IMR-90 (cell line): ENCODE results near the gene RING1. TPM values are rescaled to one million over a fixed set of nuclear protein-coding genes. Genes with fewer than 3 reads are reported as not detected.

Experiments used
- ATAC-seq: fragments of 200-7000 bp; cut with Tn5 transposase; 2 replicates; pipeline ENCODE4 v1.9.1; 2020; ENCODE audit warnings: low read depth, mild to moderate bottlenecking, moderate library complexity
- BruUV-seq: library from RNA; stranded (reverse); fragments of 400-500 nt; replicated peaks from 2 replicates; lab custom pipeline; 2021; lab: Mats Ljungman, UMichigan
- CTCF ChIA-PET: fragments of 300-600 bp; formaldehyde crosslinking; extraction: SDS; loops from one replicate; lab custom pipeline; 2021; ENCODE audit warnings: antibody characterized with exemption; lab: Yijun Ruan, JAX
- POLR2A ChIA-PET: fragments of 300-600 bp; sonication (Branson Sonifier 250); formaldehyde crosslinking; loops from one replicate; lab custom pipeline; 2022; ENCODE audit warnings: antibody characterized with exemption; ENCODE audit not compliant: unreplicated experiment; lab: Charles Lee
- DNase-seq: peaks from one replicate; pipeline ENCODE4 v3.0.0; 2013
- H2AFZ ChIP-seq: replicated peaks from 2 replicates; pipeline ENCODE3; 2013; ENCODE audit warnings: low read length, mild to moderate bottlenecking; ENCODE audit not compliant: poor library complexity
- H2AK5ac ChIP-seq: 2 replicates; pipeline ENCODE4 v1.6.1; 2013; ENCODE audit warnings: low read depth, low read length, inconsistent platforms
- H2AK9ac ChIP-seq: replicated peaks from 2 replicates; pipeline ENCODE3; 2013; ENCODE audit warnings: mild to moderate bottlenecking, low read depth, low read length, moderate library complexity; ENCODE audit not compliant: poor library complexity
- H2BK120ac ChIP-seq: 2 replicates; pipeline ENCODE4 v1.6.1; 2013; ENCODE audit warnings: low read depth, low read length, inconsistent platforms
- H2BK15ac ChIP-seq: 3 replicates; pipeline ENCODE4 v1.6.1; 2013; ENCODE audit warnings: low read depth, low read length, inconsistent platforms
- H2BK20ac ChIP-seq: 2 replicates; pipeline ENCODE4 v1.6.1; 2013; ENCODE audit warnings: low read depth, mild to moderate bottlenecking, inconsistent platforms, low read length, moderate library complexity
- H2BK5ac ChIP-seq: 2 replicates; pipeline ENCODE4 v1.6.1; 2013; ENCODE audit warnings: mild to moderate bottlenecking, low read depth, low read length, inconsistent platforms; ENCODE audit not compliant: poor library complexity, severe bottlenecking
- H3K14ac ChIP-seq: replicated peaks from 2 replicates; pipeline ENCODE4 v1.6.1; 2013; ENCODE audit warnings: low read depth, low read length, inconsistent platforms
- H3K18ac ChIP-seq: 2 replicates; pipeline ENCODE4 v1.6.1; 2013; ENCODE audit warnings: low read depth, low read length, control low read depth
- H3K23ac ChIP-seq: 2 replicates; pipeline ENCODE4 v1.6.1; 2013; ENCODE audit warnings: low read depth, low read length, inconsistent platforms
- H3K27ac ChIP-seq: 2 replicates; pipeline ENCODE4 v1.5.1; 2013; ENCODE audit warnings: mild to moderate bottlenecking, control low read depth, low read length; ENCODE audit not compliant: insufficient read depth
- H3K27me3 ChIP-seq: 2 replicates; pipeline ENCODE4 v1.6.1; 2013; ENCODE audit warnings: low read length; ENCODE audit not compliant: control insufficient read depth, insufficient read depth
- H3K36me3 ChIP-seq: 2 replicates; pipeline ENCODE4 v1.6.1; 2013; ENCODE audit warnings: low read length, mixed read lengths; ENCODE audit not compliant: control insufficient read depth, insufficient read depth
- H3K4ac ChIP-seq: 2 replicates; pipeline ENCODE4 v1.6.1; 2013; ENCODE audit warnings: low read depth, low read length, inconsistent platforms
- H3K4me1 ChIP-seq: 2 replicates; pipeline ENCODE4 v1.6.1; 2013; ENCODE audit warnings: low read length, mixed read lengths; ENCODE audit not compliant: control insufficient read depth, insufficient read depth
- H3K4me2 ChIP-seq: 2 replicates; pipeline ENCODE4 v1.6.1; 2013; ENCODE audit warnings: low read depth, mild to moderate bottlenecking, control low read depth, low read length, moderate library complexity
- H3K4me3 ChIP-seq: 2 replicates; pipeline ENCODE4 v1.5.1; 2013; ENCODE audit warnings: low read depth, mild to moderate bottlenecking, control low read depth, low read length, moderate library complexity; ENCODE audit not compliant: insufficient read depth
- H3K56ac ChIP-seq: 2 replicates; pipeline ENCODE4 v1.6.1; 2013; ENCODE audit warnings: low read length, inconsistent platforms; ENCODE audit not compliant: insufficient read depth; ENCODE audit errors: extremely low read depth
- H3K79me1 ChIP-seq, 2 experiments: 2 replicates each; pipeline ENCODE4 v1.6.1; 2013; ENCODE audit warnings: low read length in 2 of 2, inconsistent platforms in 1 of 2, low read depth in 1 of 2
- H3K9ac ChIP-seq: 2 replicates; pipeline ENCODE4 v1.6.1; 2013; ENCODE audit warnings: low read depth, low read length, control low read depth
- H3K9me1 ChIP-seq: 2 replicates; pipeline ENCODE4 v1.6.1; 2013; ENCODE audit warnings: low read length, inconsistent platforms; ENCODE audit not compliant: insufficient read depth
- H3K9me3 ChIP-seq: 2 replicates; pipeline ENCODE4 v1.6.1; 2013; ENCODE audit warnings: low read length; ENCODE audit not compliant: control insufficient read depth, insufficient read depth
- H4K20me1 ChIP-seq: 2 replicates; pipeline ENCODE4 v1.6.1; 2013; ENCODE audit warnings: low read length, inconsistent platforms; ENCODE audit not compliant: insufficient read depth
- H4K5ac ChIP-seq: 2 replicates; pipeline ENCODE4 v1.6.1; 2013; ENCODE audit warnings: mild to moderate bottlenecking, low read depth, low read length, control low read depth
- H4K8ac ChIP-seq, 2 experiments: 2 replicates each; pipeline ENCODE4 v1.6.1; 2013; ENCODE audit warnings: low read depth in 2 of 2, low read length in 2 of 2, control low read depth in 1 of 2, inconsistent platforms in 1 of 2
- H4K91ac ChIP-seq: 2 replicates; pipeline ENCODE4 v1.6.1; 2013; ENCODE audit warnings: low read depth, low read length, inconsistent platforms; ENCODE audit not compliant: insufficient read depth
- BHLHE40 ChIP-seq: fragments of 150-350 bp; IDR thresholded peaks from 2 replicates; pipeline ENCODE4 v1.6.1; 2016; ENCODE audit warnings: mild to moderate bottlenecking, low read depth, low read length
- FOS ChIP-seq: fragments of 150-350 bp; IDR thresholded peaks from 2 replicates; pipeline ENCODE4 v1.6.1; 2016; ENCODE audit warnings: low read depth, low read length
- MAZ ChIP-seq: IDR thresholded peaks from 2 replicates; pipeline ENCODE4 v1.6.1; 2012; ENCODE audit warnings: low read depth, mild to moderate bottlenecking, low read length, improper control_type of control experiment, moderate library complexity, borderline replicate concordance
- RCOR1 ChIP-seq: IDR thresholded peaks from 2 replicates; pipeline ENCODE4 v1.6.1; 2012; ENCODE audit warnings: mild to moderate bottlenecking, low read length, improper control_type of control experiment; ENCODE audit not compliant: insufficient replicate concordance
- WGBS, 2 experiments: methylation state at CpG; one replicate each; pipeline versions ENCODE4 v1.1.5 to v1.1.7; 2013; ENCODE audit warnings: missing lambda C conversion rate in 2 of 2; ENCODE audit not compliant: insufficient read length in 1 of 2; ENCODE audit errors: extremely low coverage in 2 of 2; 5-methylcytosine and 5-hydroxymethylcytosine counted together
- dilution Hi-C: fragments of 300-500 bp; cut with HindIII; formaldehyde crosslinking; loops from one replicate; pipeline ENCODE4 v1.14.3; 2018; ENCODE audit warnings: low sequenced_read_pairs; ENCODE audit not compliant: unreplicated experiment
- in situ Hi-C: fragments of 300-500 bp; cut with MboI; formaldehyde crosslinking; loops from 3 replicates; pipeline ENCODE4 v1.14.3; 2019; ENCODE audit warnings: low sequenced_read_pairs, inconsistent platforms, mixed read lengths
- intact Hi-C: fragments of 100-400 bp; cut with micrococcal nuclease; formaldehyde crosslinking; loops from 2 replicates; pipeline ENCODE4 v1.10.0; 2022
- polyA plus RNA-seq, 3 experiments: library from polyadenylated mRNA; depleted of rRNA; stranded (reverse); fragments of >200 nt; gene quantifications; 2 replicates each; pipeline ENCODE4 v1.2.3, GENCODE V29; 2012; ENCODE audit warnings: low replicate concordance in 1 of 3
- total RNA-seq: library from RNA; depleted of rRNA; stranded (reverse); fragments of >200 nt; gene quantifications from 2 replicates; pipeline ENCODE4 v1.2.3, GENCODE V29; 2012

The RING1 gene
- total and polyA plus RNA-seq, 2 of the 4 experiments (the other 2 are of a cell fraction): 14.9 to 40.8 TPM

DNA sequence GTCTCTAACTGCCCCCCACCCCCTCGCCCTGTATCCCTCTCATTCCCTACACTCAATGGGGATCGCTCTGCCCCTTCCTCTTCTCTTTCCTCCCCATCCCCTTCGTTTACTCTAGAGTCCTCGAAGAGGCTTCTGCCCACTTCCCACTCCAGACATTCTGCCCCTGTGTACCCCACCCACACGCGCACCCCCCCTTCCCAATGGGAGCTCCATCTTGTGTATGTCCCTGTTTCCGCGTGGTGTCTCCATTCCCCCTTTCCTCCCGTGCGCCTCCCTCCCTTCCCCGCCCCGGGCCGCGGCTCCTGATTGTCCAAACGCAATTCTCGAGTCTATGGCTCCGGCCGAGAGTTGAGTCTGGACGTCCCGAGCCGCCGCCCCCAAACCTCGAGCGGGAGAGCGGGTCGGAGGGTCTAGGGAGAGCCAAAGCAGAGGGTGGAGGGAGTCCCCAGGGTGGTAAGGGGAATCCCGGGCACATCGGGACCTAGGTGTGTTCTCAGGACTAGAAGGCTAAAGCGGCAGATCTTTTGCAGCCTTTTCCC lies 679 bp upstream of the RING1 start:
- Histone ChIP-seq H3K4me2 (peak overlapping the region; percentile 97), H2AK5ac (peak overlapping the region; percentile 91), H3K9ac (peak overlapping the region; percentile 96), H3K4me1 (peaks cover 25% of the 10 kb centered on the region), H3K79me1 (peaks cover 11 to 68% of the 10 kb centered on the region in 2 experiments), H3K56ac (peak overlapping the region; percentile 90), H3K27ac (peak overlapping the region; percentile 94), H3K14ac (peak overlapping the region; percentile 98), H3K18ac (peak overlapping the region; percentile 72), H3K4ac (peak overlapping the region; percentile 97), H2AK9ac (peak overlapping the region; percentile 95), H2BK120ac (peak overlapping the region; percentile 64; the same call in 1 of the 2 replicates), H3K9me1 (peaks cover 25% of the 10 kb centered on the region), H4K20me1 (peaks cover 14% of the 10 kb centered on the region; the same call in 1 of the 2 replicates), H4K91ac (peak overlapping the region; percentile 84), H2BK5ac (peak overlapping the region; percentile 78), H4K8ac (peak overlapping the region; percentile 90 to 100), H4K5ac (peak overlapping the region; percentile 94), H3K9me3 (no peaks in the 10 kb centered on the region), H2BK20ac (peak overlapping the region; percentile 29; the same call in 1 of the 2 replicates), H2BK15ac (peak overlapping the region; percentile 84; the same call in 1 of the 3 replicates), H3K27me3 (no peaks in the 10 kb centered on the region), H3K4me3 (peak overlapping the region; percentile 90), H3K23ac (peak overlapping the region; percentile 99), H2AFZ (peak overlapping the region; percentile 95), H3K36me3 (peaks cover 32% of the 10 kb centered on the region)
- BruUV-seq: no TSS peak
- peak; percentile 30 for ATAC-seq
- CTCF ChIA-PET: no interaction called here
- intact Hi-C loops: loop anchor here (2.0 kb wide), 1 partner anchor 203 kb away; the partner anchor contains the start of gene PHF1
- POLR2A ChIA-PET: interaction anchor here (0.6 to 1.3 kb wide), 2 partner anchors 64 to 255 kb away, joined by 5 to 6 read pairs; partner anchors contain the start of genes HLA-DMA, RPS18 and VPS52
- TF ChIP-seq MAZ (peak; percentile 88; the same call in 1 of the 2 replicates), RCOR1 (no peak), BHLHE40 (0 out of 2 replicates have a peak, but pooled peaks have one; percentile 17), FOS (no peak)
- in situ Hi-C loops: no loop called here
- peak; percentile 43 for DNase-seq
- WGBS, 2 experiments: 0% methylated on average over 7 of the region's 29 CpGs; no CpG with 5 or more reads in 1 of the 2 experiments
- dilution Hi-C loops: no loop called here
